Stimulated activated CD8-positive, alpha-beta memory T cell treated with anti-CD3 and anti-CD28 coated beads, Interleukin-15, amount 100 ng/mL, for 1 hour (primary cell): ENCODE measurements around the gene GALNTL6.

Experiments used
- DNase-seq: peaks from one replicate; pipeline ENCODE4 v3.0.0-alpha.2; 2020; ENCODE audit warnings: low read depth

The GALNTL6 gene

GRCh38 chr4:172813359-172813923 is 1000.2 kb downstream of the GALNTL6 start:
- DNase-seq, result no peak

- DNase-seq, result no peak
Observed at GRCh38 chr4:172815499-172816164, 1002.4 kb downstream of the GALNTL6 start.

DNA sequence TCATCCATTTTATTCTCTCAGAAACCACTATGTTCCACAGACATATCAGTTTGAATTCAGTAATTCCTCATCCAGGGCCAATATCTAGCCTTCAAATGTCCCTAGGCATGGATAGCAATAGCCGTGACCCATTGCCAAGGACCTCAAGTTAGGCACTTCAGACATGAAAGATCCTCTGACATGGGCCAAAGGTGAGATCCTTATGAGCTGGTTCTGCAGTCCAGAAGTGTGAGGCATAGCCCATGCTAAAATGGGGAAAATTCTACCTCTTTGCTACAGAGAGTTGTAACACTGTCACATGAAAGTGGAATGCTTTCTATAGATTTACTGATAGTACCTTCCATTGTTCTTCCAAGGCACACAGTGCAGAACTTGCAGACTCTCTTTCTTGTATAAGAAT is 1005.7 kb downstream of the GALNTL6 start:
- DNase-seq, result no peak

- DNase-seq, result no peak
Observed at GRCh38 chr4:172819353-172819752, 1006.1 kb downstream of the GALNTL6 start.

- no peak for DNase-seq
Observed at GRCh38 chr4:172822331-172822730, 1009.1 kb downstream of the GALNTL6 start.

DNA sequence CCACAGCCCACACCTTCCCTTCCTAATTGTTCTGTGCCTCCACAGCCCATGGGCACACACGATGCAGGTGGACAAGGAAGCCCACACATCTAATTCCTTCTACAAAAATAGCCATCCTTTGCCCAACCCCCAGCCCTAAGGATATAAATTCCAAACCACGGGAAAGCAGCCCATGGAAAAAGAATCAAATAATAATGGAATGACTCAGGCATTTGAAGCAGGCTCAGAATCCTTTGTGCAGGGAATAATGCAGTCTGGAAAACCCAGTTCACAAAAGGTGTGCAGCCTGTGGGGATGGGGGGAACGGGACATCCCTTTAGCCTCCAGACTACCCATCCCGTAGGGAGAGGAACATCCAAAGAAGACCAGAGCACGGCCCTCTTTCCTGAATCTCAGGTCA is 1013.1 kb downstream of the GALNTL6 start:
- DNase-seq, result no peak

GRCh38 chr4:172826861-172827260 is 1013.7 kb downstream of the GALNTL6 start:
- no peak for DNase-seq

DNA sequence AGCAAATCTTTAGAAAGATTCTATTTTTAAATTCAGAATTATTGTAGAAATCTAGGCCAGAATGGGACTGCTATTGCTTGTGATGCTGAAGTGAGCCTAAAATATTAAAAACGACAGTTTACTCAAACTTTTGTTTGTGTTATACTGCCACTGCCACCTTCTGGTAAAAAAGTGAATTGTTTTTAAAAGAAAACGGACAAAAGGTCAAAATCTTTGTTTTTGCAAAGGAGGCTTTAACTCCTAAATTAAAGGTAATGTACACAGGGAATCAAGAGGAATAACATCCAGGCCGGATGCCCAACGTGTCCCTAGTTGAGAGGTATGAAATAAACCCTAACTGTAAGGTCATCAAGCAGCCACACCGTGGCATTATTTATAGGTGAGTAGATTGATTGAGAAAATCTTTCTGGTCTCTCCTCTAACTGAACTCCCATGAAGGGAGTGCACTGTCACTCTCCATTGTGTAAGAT is 1017.1 kb downstream of the GALNTL6 start:
- no peak for DNase-seq

- no peak for DNase-seq
Observed at GRCh38 chr4:172836661-172837060, 1023.5 kb downstream of the GALNTL6 start.

DNA sequence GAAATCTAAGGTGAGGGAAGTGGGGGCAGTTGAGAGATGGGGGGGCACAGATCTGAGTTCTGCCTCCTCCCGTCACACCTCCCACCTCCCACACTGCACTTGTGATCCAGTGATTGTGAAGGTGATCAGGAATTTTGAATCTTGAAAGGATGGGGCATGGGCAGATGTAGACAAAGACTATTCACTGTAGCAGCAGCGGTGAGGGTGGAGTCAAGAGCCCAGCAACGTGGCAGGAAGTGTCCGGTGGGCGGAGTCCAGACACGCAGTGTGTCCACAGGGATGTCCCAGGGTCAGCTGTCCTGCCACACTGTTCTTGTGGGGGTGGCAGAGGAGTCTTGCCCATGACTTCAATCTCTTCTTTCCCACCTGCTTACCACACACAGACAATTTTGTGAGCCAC is 1024.9 kb downstream of the GALNTL6 start:
- no peak for DNase-seq

GRCh38 chr4:172838943-172839342 is 1025.7 kb downstream of the GALNTL6 start:
- no peak for DNase-seq

DNA sequence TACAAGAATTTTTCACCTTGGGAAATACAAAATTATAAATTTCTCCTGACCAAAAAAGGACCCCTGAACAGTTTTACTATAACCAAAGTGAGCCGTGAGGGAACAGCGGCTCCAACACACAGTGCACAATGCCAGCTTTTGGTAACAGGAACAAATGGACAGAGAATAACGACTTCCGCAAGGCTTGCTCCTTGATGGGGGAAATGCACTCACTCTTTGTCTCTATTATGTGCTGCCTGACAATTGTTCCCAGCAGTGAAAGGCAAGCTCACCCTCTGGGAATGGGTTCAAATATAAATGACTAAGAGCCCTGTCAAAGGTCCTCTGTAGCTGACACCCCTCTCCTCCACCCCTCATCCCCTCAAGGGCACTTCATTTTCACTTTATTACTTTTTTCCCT is 1029.6 kb downstream of the GALNTL6 start:
- DNase-seq, result no peak

DNA sequence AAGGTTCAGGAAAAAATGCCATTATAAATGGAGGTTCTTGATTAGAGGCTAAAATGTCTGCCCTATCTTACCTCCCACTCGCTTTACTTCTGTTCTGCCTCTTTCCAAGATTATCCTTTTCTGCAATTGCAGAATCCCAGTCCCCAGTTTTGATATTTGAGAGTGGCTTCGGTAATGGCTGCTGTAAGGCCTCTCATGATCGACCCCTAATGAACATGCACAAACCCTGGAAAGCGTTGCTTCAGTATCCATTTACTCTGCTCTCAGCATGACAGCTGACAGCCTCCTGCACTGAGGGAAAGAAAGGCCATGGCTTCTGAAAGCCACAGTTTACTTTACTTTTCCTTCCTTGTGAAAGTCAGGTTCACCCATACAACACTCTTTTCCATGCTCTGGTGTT is 1030.0 kb downstream of the GALNTL6 start:
- no peak for DNase-seq

- DNase-seq, result no peak
Observed at GRCh38 chr4:172844556-172844955, 1031.4 kb downstream of the GALNTL6 start.

DNA sequence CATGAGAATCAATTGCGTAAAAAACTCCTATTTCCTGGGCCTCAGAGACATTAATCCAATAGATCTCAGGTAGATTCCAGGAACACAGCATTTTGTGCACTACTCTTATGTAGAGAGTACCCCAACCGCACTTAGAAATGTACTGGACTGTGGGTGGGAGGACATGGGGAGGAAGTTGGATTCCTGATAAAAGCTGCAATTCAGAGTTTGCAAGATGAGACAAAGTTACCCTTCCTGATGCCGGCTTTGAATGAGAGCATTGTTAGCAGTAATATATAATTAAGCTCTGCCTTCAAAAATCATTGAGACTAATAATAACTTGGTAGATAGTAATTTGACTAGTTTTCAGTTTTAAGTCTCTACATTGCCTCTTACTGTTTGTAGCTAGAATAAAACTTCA is 1032.1 kb downstream of the GALNTL6 start:
- DNase-seq, result no peak

DNA sequence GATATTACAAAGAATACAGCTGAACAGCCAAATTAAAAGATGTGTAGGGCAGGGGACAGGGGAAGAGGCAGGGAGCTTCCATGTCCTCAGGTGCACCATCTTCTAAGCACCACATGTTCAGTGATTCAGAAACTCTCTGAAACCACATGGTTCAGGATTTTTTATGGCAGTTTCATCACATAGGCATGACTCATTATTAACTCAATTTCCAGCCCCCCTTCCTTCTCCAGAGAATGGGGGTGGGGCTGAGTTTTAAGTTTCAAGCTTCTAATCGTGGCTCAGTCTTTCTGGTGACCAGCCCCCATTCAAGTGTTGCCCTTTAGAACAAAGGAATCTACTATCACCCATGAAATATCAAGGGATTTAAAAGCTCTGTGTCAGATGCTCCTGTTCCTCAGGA is 1037.6 kb downstream of the GALNTL6 start:
- no peak for DNase-seq

DNA sequence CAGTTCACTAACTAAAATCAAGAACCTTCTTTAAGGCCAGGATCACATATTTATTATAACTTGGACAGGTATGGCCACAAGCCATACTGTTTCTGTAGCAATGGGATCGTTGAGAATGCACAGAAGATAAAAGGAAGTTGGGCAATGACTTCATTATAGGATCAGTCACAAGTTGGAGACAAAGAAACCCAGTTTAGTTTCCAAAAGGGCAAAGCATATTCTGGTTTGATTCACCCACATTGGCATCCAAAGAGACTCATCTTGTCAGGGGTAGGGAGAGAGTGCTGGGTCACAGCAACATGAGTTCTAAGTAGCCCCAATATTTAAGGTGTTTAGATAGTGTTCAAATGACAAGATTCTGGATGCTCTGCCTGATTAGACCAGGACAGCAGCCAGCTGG is 1038.3 kb downstream of the GALNTL6 start:
- no peak for DNase-seq

DNA sequence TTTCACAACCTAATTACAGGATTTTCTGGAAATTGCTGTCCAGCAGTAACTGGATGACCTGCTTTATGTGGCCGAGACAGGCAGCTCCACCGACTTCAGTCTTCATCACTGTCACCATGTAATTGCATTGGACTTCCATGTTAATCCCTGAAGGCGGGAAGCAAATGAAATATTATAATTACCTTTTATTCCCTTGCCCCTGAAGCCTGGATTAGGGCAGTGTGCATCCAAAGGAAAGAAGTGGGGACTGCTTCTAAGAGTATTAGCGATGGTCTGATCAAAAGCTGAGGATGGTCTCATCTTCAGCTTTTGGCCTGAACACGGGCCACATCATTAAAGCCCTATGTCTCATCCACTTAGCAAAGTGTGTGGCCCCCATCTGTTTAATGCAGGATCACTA is 1043.8 kb downstream of the GALNTL6 start:
- no peak for DNase-seq

DNA sequence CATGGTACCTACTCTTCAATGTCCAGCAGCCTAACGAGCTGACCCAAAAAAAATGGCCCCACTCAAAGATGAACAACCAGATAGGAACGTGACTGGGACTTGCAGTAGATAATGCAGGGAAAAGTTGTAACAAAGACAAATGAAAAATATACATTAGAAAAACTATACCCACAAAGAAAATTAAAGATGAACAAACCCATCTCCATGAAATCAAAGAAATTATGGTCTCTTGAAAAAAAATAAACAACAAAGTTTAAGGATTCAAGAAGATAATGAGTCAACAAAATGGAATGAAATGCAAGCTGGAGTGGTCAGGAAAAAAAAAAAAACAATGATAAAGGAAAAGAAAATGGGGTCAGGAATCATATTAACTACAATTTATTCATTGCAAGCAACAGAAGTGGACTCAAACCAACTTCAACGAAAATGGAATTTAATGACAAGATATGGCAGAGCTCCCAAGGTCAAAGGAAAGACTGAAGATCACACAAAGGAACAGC is 1045.6 kb downstream of the GALNTL6 start:
- DNase-seq, result no peak

GRCh38 chr4:172865103-172865502 is 1051.9 kb downstream of the GALNTL6 start:
- DNase-seq, result no peak

DNA sequence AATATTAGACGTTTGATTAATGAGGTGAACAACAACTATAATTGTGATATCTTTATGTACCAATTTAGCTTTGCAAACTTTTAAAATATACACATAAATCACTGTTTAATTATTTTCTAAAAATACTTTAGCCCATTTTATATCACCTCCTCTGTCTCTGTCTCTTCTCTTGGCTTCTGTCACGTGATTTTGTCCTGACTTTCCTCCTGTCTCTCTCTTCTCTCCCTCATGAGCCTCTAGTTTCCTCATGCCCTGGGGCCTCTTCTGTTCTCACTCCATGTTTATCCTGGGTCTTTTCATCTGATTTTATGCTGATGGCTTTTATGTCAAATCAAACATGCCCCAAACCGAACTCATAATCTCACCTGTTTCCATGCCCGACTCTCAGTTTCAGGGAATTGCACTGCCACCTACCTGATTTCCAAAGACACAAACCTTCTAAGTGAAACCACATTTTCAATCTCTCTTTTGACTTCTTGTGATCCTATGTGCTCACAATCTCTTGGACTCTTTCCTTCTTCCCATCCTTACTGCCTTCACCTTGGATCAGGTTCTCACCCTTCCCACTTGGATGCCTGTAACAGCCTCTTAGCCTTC is 1052.4 kb downstream of the GALNTL6 start:
- no peak for DNase-seq

DNA sequence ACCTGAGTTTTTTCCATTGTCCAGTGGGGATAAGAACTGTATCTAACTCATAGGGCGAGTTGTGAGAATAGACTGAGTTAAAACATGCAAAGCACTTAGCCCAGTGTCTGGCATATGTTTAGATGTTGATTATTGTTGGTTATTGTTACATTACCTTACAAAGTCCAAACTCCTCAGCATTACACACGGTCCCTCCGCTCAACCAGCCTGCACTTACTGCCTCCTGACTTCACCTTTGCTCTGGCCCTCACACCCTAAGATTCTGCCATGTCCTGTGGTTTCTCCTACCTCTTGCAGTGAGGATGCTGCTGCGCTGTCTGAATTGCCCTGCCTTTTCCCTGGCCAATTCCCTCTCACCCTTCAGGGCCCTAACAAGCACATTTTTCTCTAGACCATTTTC is 1053.2 kb downstream of the GALNTL6 start:
- no peak for DNase-seq

- no peak for DNase-seq
Observed at GRCh38 chr4:172867835-172868234, 1054.6 kb downstream of the GALNTL6 start.

GRCh38 chr4:172868271-172868670 is 1055.1 kb downstream of the GALNTL6 start:
- no peak for DNase-seq
